ENCODE data around the gene ARHGEF33. TPM values are rescaled to one million over a fixed set of nuclear protein-coding genes. Genes with fewer than 3 reads are reported as not detected.

Gene ARHGEF33
- total RNA-seq, 1 donor from 2014 or later = 2.5 TPM

DNA sequence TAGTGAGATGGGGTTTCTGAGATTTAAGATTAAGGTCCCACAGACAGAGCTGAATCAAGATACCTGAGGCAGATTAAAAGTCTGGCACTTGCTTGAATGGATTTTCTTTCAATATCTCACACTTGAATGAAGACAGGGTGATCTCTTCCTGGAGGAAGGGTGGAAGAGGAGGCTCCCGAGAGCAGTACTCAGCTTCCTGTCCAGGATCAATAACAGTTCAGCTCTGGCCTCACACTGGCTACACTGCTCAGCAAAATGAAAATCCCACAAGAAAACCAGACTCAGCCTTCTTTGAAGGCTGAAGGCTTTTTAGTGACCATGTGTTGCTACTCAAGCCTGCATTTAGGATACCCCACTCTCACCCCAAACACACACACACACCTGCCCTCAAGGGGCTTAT, 11.1 kb downstream of the ARHGEF33 start:
- no peak overlapping the region for H3K4me3 ChIP-seq
- H3K4me1 ChIP-seq = no peaks in the 10 kb centered on the region
- H4K20me1 ChIP-seq (ENCODE audit: low read depth) = no peaks in the 10 kb centered on the region
- H3K9ac ChIP-seq = no peak overlapping the region
- no peaks in the 10 kb centered on the region for H3K27me3 ChIP-seq
- H3K4me2 ChIP-seq = no peak overlapping the region
- Mint-ChIP-seq H3K9me3 (no peaks in the 10 kb centered on the region), H3K4me3 (no peak overlapping the region), H3K4me1 (no peaks in the 10 kb centered on the region), H3K36me3 (no peaks in the 10 kb centered on the region), H3K27ac (no peak overlapping the region), H3K27me3 (ENCODE audit: insufficient read depth, low read depth) (peaks cover 4% of the 10 kb centered on the region)
- no peaks in the 10 kb centered on the region for H3K79me2 ChIP-seq (ENCODE audit: low read depth)
- no peaks in the 10 kb centered on the region for H3K36me3 ChIP-seq
- no peaks in the 10 kb centered on the region for H3F3A ChIP-seq (ENCODE audit: low read depth)
- no peak overlapping the region for H3K27ac ChIP-seq
- TF ChIP-seq EZH2phosphoT487 (IDR thresholded peaks at IDR 0.05) (no peak), EZH2 (IDR thresholded peaks at IDR 0.05) (no peak)
- TF ChIP-seq, protein P1, sequence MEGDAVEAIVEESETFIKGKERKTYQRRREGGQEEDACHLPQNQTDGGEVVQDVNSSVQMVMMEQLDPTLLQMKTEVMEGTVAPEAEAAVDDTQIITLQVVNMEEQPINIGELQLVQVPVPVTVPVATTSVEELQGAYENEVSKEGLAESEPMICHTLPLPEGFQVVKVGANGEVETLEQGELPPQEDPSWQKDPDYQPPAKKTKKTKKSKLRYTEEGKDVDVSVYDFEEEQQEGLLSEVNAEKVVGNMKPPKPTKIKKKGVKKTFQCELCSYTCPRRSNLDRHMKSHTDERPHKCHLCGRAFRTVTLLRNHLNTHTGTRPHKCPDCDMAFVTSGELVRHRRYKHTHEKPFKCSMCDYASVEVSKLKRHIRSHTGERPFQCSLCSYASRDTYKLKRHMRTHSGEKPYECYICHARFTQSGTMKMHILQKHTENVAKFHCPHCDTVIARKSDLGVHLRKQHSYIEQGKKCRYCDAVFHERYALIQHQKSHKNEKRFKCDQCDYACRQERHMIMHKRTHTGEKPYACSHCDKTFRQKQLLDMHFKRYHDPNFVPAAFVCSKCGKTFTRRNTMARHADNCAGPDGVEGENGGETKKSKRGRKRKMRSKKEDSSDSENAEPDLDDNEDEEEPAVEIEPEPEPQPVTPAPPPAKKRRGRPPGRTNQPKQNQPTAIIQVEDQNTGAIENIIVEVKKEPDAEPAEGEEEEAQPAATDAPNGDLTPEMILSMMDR (IDR thresholded peaks at IDR 0.05) = no peak
- DNase-seq (ENCODE audit: low spot score) = no peak
- H3K9me3 ChIP-seq (ENCODE audit: low read depth) = no peaks in the 10 kb centered on the region
- no peak overlapping the region for H2AFZ ChIP-seq (replicated peaks)

DNA sequence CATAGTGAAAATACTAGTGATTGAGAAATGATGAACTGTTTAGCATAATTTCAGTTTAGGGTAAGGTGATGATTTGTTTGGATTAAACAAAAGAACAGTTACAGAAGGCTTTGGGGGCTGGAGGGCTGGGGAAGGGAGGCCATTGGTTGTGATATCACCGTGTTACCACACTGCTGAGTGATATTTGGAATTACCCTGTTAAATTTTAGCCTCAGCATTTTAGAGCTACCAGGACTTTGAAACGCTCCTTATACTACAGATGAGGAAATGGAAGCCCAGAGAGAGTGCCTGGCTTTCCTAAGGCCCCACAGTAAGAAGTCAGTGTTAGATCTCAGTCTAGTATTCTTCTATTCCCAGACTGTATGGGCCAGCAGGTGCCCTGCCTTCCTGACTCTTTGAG, 15.6 kb downstream of the ARHGEF33 start:
- Mint-ChIP-seq H3K27ac (no peak overlapping the region), H3K4me1 (no peaks in the 10 kb centered on the region), H3K36me3 (no peaks in the 10 kb centered on the region), H3K27me3 (ENCODE audit: insufficient read depth, low read depth) (peaks cover 4% of the 10 kb centered on the region), H3K4me3 (no peak overlapping the region), H3K9me3 (no peaks in the 10 kb centered on the region)
- TF ChIP-seq, protein P1 (IDR thresholded peaks at IDR 0.05) = no peak
- TF ChIP-seq EZH2phosphoT487 (IDR thresholded peaks at IDR 0.05) = no peak
- no peak for TF ChIP-seq EZH2 (IDR thresholded peaks at IDR 0.05)
- Histone ChIP-seq H3K79me2 (ENCODE audit: low read depth) (no peaks in the 10 kb centered on the region), H3K36me3 (no peaks in the 10 kb centered on the region), H3K27ac (no peak overlapping the region), H3K27me3 (no peaks in the 10 kb centered on the region), H4K20me1 (ENCODE audit: low read depth) (no peaks in the 10 kb centered on the region), H3K9ac (no peak overlapping the region), H3K4me2 (no peak overlapping the region), H3F3A (ENCODE audit: low read depth) (no peaks in the 10 kb centered on the region), H3K9me3 (ENCODE audit: low read depth) (no peaks in the 10 kb centered on the region), H3K4me3 (no peak overlapping the region), H3K4me1 (no peaks in the 10 kb centered on the region), H2AFZ (replicated peaks) (peak overlapping the region; percentile 34)
- no peak for DNase-seq (ENCODE audit: low spot score)

DNA sequence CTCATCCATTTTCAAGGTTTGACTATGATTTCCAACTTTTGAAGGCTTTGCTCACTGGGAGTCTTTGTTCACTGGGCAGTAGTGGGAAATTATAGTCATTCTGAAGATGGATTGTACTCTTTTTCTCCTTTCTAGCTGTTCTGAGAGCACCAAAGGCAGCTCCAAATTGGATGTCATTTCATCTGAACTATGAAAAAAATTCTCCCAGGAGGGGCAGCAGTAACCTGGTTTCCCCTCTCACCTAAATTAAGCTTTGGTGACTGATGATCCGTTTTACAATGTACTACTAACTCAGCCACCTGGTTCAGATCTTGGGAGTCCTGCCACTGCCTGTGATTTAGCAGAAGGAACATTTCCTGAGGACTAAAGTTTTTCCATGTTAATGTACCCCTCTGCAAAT, 17.6 kb downstream of the ARHGEF33 start:
- H3K9me3 Mint-ChIP-seq = no peaks in the 10 kb centered on the region
- Histone ChIP-seq H3K9me3 (ENCODE audit: low read depth) (no peaks in the 10 kb centered on the region), H3K27me3 (no peaks in the 10 kb centered on the region), H3K4me2 (no peak overlapping the region), H2AFZ (replicated peaks) (no peak overlapping the region), H3K9ac (no peak overlapping the region), H3F3A (ENCODE audit: low read depth) (no peaks in the 10 kb centered on the region), H3K4me3 (no peak overlapping the region), H3K27ac (no peak overlapping the region), H3K79me2 (ENCODE audit: low read depth) (no peaks in the 10 kb centered on the region), H3K4me1 (no peaks in the 10 kb centered on the region), H3K36me3 (no peaks in the 10 kb centered on the region), H4K20me1 (ENCODE audit: low read depth) (no peaks in the 10 kb centered on the region)
- H3K4me1 Mint-ChIP-seq = no peaks in the 10 kb centered on the region
- no peak overlapping the region for H3K27ac Mint-ChIP-seq
- DNase-seq (ENCODE audit: low spot score) = no peak
- H3K27me3 Mint-ChIP-seq (ENCODE audit: insufficient read depth, low read depth) = peaks cover 4% of the 10 kb centered on the region
- no peaks in the 10 kb centered on the region for H3K36me3 Mint-ChIP-seq
- TF ChIP-seq EZH2 (IDR thresholded peaks at IDR 0.05) (no peak), EZH2phosphoT487 (IDR thresholded peaks at IDR 0.05) (no peak)
- TF ChIP-seq, protein P1 (IDR thresholded peaks at IDR 0.05) = no peak
- H3K4me3 Mint-ChIP-seq = no peak overlapping the region

Data from neural progenitor cell (in vitro differentiated cells).